ENCODE measurements around the gene PPP3R2. TPM values are rescaled to one million over a fixed set of nuclear protein-coding genes. Genes with fewer than 3 reads are reported as not detected.
"Not testable (repeated sequence)": the region's sequence is repeated elsewhere in the genome, so short reads cannot be mapped to it uniquely, and the experiment has no call there.

PPP3R2 gene
- total RNA-seq, 1 donor from 2014 or later = not detected

DNA sequence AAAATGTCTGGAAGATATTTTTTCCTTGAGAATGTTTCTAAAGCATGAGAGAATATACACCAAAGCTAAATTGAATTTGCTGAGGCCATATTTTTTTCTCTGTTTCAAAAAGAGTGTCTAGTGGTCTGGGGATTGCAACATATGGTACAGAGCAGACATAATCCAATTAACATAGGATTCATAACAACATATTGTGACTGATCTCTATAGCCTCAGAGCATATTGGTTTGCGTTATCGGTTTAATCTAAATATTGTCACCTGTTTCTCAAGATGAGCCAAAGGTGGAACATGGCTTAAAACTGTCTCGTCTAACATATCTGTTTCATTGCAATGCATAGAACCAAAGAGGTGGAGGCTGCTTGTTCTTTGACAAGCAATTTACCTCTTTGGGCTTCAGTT, 3.9 kb downstream of the PPP3R2 start:
- no peaks in the 10 kb centered on the region for H3K27me3 ChIP-seq
- DNase-seq (ENCODE audit: extremely low spot score in 2 of 2) = no peak
- intact Hi-C loops (cut with DNase I) = no loop called here
- no peaks in the 10 kb centered on the region for H3K4me1 ChIP-seq
- no peaks in the 10 kb centered on the region for H3K9me3 ChIP-seq
- H3K27ac ChIP-seq = no peak overlapping the region
- H3K4me3 ChIP-seq = no peak overlapping the region
- H3K36me3 ChIP-seq = no peaks in the 10 kb centered on the region
- no peak for TF ChIP-seq POLR2A (IDR thresholded peaks at IDR 0.05)
- TF ChIP-seq, protein P1, sequence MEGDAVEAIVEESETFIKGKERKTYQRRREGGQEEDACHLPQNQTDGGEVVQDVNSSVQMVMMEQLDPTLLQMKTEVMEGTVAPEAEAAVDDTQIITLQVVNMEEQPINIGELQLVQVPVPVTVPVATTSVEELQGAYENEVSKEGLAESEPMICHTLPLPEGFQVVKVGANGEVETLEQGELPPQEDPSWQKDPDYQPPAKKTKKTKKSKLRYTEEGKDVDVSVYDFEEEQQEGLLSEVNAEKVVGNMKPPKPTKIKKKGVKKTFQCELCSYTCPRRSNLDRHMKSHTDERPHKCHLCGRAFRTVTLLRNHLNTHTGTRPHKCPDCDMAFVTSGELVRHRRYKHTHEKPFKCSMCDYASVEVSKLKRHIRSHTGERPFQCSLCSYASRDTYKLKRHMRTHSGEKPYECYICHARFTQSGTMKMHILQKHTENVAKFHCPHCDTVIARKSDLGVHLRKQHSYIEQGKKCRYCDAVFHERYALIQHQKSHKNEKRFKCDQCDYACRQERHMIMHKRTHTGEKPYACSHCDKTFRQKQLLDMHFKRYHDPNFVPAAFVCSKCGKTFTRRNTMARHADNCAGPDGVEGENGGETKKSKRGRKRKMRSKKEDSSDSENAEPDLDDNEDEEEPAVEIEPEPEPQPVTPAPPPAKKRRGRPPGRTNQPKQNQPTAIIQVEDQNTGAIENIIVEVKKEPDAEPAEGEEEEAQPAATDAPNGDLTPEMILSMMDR (IDR thresholded peaks at IDR 0.05) = no peak
- TF ChIP-seq POLR2AphosphoS5 (IDR thresholded peaks at IDR 0.05; ENCODE audit: insufficient read depth in 1 of 2, low read depth in 1 of 2) = no peak

DNA sequence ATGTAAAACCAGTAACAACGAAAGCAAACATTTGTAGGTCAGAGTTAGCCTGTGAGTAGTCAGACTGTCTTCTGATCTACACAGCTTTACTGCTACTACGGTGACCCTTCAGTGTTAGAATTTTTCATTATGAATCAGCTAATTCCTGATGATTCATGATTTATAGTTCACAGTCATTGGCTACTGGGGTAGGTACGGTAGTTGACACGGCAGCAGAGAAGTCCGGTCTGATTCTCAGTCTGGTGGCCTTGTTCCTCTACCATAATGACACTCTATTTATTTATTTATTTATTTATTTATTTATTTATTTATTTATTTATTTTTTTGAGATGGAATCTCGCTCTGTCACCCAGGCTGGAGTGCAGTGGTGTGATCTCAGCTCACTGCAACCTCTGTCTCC, 4.7 kb downstream of the PPP3R2 start:
- H3K4me1 ChIP-seq; DNase-seq (ENCODE audit: extremely low spot score in 2 of 2); H3K27me3 ChIP-seq; H3K4me3 ChIP-seq; H3K9me3 ChIP-seq; intact Hi-C loops (cut with DNase I); H3K27ac ChIP-seq; H3K36me3 ChIP-seq: not testable (repeated sequence)

DNA sequence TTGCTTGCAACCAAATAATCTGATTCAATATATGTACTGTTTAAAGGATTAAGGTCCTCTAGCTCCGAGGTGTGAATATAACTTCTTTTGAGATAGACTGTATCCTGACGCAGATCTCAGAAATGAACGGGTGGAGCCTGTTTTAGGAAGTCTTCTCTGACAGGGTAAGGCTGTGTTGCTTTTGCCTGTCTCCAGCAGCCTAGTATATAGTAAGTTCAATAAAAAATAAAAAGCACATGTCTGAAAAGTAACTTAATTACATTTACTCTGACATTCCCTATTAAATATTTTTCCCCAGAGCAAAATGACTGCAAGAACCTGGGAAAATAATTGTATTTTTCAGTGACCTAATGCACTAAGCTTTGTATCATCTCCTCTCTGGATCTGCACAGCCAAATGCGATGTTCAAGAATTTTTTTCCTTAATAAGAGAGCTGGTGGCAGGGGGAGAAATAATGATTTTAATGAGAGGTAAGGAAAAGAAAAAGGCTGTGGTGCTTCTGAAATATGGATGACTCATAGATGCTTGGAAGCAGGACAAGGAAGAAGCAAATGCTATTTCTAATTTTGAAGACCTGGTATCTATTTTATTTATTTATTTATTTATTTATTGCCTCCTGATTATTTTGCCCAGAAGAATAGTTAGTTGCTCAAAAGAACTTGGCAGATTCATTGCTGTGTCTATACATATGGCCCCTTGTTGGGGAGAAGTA, 7.3 kb downstream of the PPP3R2 start:
- no peaks in the 10 kb centered on the region for H3K27me3 ChIP-seq
- no peaks in the 10 kb centered on the region for H3K4me1 ChIP-seq
- H3K27ac ChIP-seq = no peak overlapping the region
- TF ChIP-seq POLR2A (IDR thresholded peaks at IDR 0.05) (no peak), POLR2AphosphoS5 (IDR thresholded peaks at IDR 0.05; ENCODE audit: insufficient read depth in 1 of 2, low read depth in 1 of 2) (no peak)
- TF ChIP-seq, protein P1 (IDR thresholded peaks at IDR 0.05) = no peak
- intact Hi-C loops (cut with DNase I) = no loop called here
- no peak overlapping the region for H3K4me3 ChIP-seq
- no peaks in the 10 kb centered on the region for H3K9me3 ChIP-seq
- H3K36me3 ChIP-seq = no peaks in the 10 kb centered on the region
- DNase-seq (ENCODE audit: extremely low spot score in 2 of 2) = no peak

DNA sequence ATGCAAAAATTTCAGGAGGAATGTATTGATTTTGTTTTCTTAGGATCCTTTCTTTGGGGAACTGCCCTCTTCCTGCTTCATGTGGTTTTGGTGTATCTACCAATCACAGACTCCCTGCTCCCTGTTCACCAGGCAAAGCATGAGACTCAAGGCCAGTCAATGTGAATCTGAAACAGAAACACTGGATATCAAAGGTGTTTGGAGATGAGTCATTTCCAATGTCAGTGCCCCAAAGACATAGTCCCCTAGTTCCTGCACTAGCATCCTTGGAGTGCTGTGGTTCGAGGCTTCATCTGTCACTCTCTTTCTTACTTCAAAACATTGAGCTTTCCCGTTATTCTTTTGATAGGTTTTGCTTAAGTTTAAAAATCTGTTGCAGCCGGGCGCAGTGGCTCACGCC, 8.1 kb downstream of the PPP3R2 start:
- no peaks in the 10 kb centered on the region for H3K36me3 ChIP-seq
- no peak for DNase-seq (ENCODE audit: extremely low spot score in 2 of 2)
- H3K4me1 ChIP-seq = no peaks in the 10 kb centered on the region
- H3K4me3 ChIP-seq = no peak overlapping the region
- H3K27ac ChIP-seq = no peak overlapping the region
- no peaks in the 10 kb centered on the region for H3K9me3 ChIP-seq
- no peaks in the 10 kb centered on the region for H3K27me3 ChIP-seq
- intact Hi-C loops (cut with DNase I) = no loop called here
- no peak for TF ChIP-seq POLR2AphosphoS5 (IDR thresholded peaks at IDR 0.05; ENCODE audit: insufficient read depth in 1 of 2, low read depth in 1 of 2)
- no peak for TF ChIP-seq POLR2A (IDR thresholded peaks at IDR 0.05)
- TF ChIP-seq, protein P1 (IDR thresholded peaks at IDR 0.05) = no peak

DNA sequence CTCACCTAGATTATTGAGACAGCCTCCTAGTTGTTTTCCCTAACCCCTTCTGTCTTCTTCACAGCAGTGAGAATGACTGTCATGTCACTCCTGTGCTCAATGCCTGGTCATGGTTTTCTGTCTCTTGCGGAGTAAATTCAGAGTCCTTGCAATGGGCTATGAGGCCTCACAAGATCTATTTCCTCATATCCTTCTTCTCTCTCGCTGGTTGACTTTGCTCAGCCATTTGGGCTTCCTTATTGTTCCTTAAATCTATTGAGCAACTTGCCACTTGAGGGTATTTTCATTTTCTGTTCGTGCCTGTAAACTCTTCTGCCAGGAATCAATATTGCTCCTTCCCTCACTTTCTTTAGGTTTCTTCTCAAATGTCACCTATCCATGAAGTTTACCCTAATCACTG, 9.0 kb downstream of the PPP3R2 start:
- no peak for DNase-seq (ENCODE audit: extremely low spot score in 2 of 2)
- H3K27me3 ChIP-seq = no peaks in the 10 kb centered on the region
- no peak overlapping the region for H3K4me3 ChIP-seq
- TF ChIP-seq, protein P1 (IDR thresholded peaks at IDR 0.05) = no peak
- TF ChIP-seq POLR2AphosphoS5 (IDR thresholded peaks at IDR 0.05; ENCODE audit: insufficient read depth in 1 of 2, low read depth in 1 of 2) (no peak), POLR2A (IDR thresholded peaks at IDR 0.05) (no peak)
- no peak overlapping the region for H3K27ac ChIP-seq
- H3K9me3 ChIP-seq = no peaks in the 10 kb centered on the region
- no peaks in the 10 kb centered on the region for H3K36me3 ChIP-seq
- H3K4me1 ChIP-seq = no peaks in the 10 kb centered on the region
- intact Hi-C loops (cut with DNase I) = no loop called here
